ENCODE results near the gene DCDC2B. TPM values are rescaled to one million over a fixed set of nuclear protein-coding genes. Genes with fewer than 3 reads are reported as not detected.

The DCDC2B gene
- polyA plus RNA-seq, 3 donors = 0.60 to 2.2 (median 2.1) TPM

DNA sequence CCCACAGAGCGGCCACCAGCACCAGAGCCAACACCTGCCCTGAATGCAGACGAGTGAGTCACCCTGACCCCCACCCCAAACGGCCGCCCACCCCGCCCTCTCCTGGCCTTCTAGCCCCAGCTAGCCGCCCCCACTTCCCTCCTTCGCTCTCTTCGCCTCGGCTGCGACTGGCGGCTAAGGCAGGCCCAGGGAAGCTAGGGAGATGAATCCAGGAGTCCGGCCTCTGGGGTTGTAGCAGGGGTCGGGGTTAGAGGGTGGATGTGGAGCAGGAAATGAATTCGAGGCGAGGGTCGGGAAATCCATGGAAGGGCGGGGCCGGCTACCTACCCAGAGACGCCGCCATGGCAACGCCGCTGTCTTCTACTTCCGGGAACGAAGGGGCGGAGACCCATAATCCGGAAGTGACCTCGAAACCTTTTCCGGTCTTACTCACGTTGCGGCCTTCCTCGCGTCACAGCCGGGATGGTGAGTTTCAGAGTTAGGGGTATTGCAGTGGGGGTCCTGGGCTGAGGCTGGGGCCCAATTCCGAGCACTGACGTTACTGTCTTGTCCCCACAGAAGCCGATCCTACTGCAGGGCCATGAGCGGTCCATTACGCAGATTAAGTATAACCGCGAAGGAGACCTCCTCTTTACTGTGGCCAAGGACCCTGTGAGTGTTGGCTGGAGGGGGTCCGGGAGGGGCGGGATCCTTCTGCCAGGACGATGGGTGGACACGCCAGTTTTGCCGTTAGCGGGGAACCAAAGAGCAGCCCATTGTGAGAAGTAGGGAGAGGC, 13.3 kb downstream of the DCDC2B start, which contains the start of the genes EIF3I and TMEM234:
EIF3I (plus strand) TSS at position 428 of the 776 bp plus-strand sequence; CDS start at position 463, 35 bp downstream.
TMEM234 (minus strand) TSS at position 374 of the 776 bp plus-strand sequence; CDS start at position 343, 31 bp downstream.
- DNase-seq = peak; percentile 95

GRCh38 chr1:32223683-32224082, 14.8 kb downstream of the DCDC2B start:
- DNase-seq = no peak

DNA sequence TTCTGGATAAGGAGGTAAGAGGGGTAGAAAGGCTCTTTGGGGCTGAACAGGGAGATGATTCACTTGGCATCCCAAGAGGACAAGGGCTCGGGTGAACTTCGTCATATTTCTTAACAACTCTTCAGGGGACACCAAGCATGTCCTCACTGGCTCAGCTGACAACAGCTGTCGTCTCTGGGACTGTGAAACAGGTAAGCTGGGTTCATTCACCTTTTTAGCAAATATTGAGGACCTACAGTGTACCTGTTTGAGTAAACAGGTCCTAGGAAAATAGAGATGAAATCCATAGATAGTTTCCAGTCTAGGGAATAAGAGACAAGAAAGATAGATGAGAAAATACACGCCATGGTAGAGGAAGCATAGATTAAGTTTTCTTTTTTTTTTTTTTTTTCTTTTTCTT, 15.4 kb downstream of the DCDC2B start:
- DNase-seq = no peak

- no peak for DNase-seq
Measured at GRCh38 chr1:32228771-32229170, 19.9 kb downstream of the DCDC2B start.

DNA sequence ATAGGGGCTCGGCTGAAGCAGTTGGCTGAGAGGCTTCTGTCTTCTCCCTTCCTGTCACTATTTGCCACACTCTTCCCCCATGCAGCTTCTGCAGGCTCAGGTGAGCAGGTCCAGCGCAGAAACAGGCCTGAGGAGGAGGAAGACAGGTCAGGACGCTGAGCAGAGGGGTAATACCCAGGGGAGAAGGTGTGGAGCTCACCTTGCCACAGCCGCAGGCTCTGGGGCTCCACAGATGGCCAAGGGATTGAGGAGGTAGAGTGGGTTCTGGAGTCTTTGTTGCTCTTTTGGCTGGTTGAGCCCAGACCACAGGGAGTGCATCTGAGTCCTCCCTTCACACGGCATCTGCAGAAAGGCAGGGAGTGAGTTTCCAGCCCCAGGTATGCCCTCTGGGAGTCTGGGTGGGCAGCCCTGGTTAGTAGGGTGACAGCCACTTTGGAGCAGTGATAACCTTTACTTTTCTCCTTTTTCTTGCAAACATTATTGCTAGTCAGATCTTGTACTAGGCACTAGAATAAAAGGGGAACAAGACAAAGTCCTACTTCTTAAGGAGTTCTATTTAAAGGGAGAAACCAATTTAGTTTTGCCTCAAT, 23.0 kb downstream of the DCDC2B start:
- no peak for DNase-seq

DNA sequence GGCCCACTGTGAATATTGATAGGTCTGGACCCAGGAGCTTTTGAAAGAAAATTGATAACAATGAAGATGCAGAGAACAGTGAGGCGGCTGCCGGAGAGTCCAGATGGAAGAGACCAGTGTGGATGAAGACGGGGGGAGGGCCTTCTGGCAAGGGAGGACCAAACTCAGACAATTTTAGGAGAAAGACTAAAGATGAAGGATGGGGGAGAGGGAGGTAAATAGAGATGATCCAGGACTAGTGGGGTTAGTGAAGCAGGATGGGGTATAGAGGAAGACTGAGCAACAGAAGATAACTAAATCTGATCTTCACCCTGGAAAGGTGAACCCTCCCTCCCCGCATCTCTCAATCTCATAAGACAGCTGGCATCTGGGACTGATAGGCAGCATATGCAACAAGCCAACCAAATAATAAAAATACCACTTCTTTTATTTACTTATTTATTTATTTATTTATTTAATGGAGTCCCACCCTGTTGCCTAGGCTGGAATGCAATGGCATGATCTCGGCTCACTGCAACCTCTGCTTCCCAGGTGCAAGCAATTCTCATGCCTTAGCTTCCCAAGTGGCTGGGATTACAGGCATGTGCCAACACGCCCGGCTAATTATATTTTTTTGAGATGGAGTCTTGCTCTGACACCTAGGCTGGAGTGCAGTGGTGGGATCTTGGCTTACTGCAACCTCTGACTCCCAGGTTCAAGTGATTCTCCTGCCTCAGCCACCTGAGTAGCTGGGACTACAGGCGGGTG, 23.8 kb downstream of the DCDC2B start:
- DNase-seq = no peak

GRCh38 chr1:32234792-32235191, 25.9 kb downstream of the DCDC2B start:
- DNase-seq = no peak

DNA sequence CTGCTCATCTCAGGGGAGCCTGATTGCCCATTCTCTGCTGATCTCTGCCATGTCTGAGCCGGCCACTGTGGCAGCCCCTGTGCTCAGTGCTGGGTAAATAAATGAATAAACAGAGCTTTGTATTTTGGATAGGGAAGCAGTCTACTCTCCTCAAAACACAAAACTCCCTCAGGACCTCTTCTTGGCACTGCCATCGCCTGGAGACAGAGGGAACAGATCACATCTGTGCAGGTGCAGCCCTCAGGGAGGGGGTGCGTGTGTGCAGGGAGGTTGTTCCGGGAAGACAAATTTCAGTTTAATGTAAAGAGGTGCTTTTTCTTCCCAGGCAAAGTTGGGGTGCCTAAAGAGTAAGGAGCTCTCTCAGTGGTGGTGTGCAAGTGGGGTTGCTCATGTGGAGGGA, 30.4 kb downstream of the DCDC2B start:
- no peak for DNase-seq

- DNase-seq = no peak
Measured at GRCh38 chr1:32239790-32240139, 30.9 kb downstream of the DCDC2B start.

- DNase-seq = peak; percentile 83
Measured at GRCh38 chr1:32240140-32240951, 31.5 kb downstream of the DCDC2B start.

DNA sequence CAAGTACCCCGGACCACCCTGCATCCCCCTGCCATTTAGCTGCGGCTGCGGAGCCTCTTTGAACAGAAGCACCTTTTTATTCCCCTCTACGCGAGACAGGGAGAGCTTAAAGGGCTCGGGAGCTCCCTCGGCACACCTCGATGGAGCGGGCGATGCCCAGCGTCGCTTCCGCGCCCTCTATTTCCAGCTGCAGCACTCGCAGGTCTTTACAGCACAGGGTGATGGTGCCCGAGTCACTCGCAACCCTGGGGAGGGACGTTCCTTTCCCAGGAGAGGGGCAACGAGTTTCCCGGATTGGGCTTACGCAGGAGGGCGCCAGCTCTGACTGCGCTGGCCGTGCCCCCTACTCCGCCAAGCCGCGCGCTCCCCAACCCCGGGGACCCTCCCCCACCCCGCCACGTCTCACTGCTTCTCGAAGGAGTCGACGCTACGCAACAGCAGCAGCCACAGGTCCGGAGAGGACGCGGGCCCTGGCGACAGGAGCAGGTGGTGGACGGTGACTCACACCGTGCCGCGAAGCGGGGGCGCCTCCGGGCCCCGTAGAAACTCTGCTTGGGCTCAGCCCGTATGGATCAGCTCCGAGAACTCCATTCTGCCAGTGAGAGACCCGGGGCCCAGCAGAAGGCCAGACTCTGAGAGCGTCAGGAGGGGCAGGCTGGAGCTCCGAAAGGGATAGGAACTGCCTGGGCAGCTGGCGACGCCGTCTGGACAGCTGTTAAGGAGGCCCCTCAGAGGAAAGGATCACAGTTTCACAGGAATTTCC, 32.3 kb downstream of the DCDC2B start:
- no peak for DNase-seq

DNA sequence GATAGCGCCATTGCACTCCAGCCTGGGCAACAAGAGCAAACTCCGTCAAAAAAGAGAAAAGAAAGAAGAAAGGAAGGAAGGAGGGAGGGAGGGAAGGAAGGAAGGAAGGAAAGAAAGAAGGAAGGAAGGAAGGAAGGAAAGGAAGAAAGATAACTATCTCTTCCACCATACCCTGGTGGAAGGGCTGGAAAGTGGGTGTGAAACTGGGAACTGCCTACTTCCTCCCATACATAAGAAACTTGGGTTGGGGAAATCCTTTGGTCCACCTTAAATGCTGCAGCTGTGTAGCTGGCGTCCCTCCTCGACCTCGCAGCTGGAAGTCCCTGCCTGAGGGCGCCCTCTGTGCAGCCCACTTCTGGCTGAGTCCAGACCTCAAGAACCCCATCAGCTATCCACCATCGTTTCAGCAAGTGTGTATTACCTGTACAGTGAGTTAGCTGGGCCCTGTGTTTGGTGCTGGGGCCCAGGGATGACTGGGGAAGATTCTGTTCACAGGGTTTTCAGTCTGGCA, 33.5 kb downstream of the DCDC2B start:
- no peak for DNase-seq

DNA sequence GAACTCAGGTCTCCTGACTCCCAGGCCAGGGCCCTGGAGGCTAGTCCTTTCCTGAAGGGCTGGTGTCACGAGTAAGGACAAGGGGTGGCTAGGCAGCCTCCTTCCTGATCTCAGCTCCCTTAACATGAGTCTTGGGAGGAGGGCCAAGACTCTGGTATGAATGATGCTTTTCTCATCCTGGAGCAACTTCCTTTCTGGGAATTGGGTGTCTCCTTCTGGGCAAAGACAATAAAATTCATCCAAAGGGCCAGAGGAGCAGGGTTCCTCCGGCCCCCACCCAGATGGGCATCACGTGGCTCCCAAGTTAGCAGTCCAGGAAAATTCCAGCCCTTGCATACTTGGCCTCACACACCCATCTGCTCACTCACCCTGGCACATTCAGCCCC, 38.0 kb downstream of the DCDC2B start, which contains the start of gene FAM167B:
FAM167B (plus strand) TSS at position 335 of the 386 bp plus-strand sequence. CDS start 200 bp downstream, outside the sequence.
- no peak for DNase-seq

DNA sequence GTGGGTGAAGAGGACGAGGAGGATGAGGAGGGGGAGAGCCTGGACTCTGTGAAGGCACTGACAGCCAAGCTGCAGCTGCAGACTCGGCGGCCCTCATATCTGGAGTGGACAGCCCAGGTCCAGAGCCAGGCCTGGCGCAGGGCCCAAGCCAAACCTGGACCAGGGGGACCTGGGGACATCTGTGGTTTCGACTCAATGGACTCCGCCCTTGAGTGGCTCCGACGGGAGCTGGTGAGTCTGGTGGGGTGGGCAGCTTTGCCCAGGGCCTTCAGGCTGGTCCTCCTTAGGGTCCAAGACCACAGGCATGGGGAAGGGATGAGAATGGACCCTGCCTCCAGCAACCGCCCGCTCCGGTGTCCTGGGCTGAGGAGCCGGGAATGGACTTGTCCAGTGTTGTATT, 38.6 kb downstream of the DCDC2B start:
- DNase-seq = no peak

- DNase-seq = peak; percentile 75
Measured at GRCh38 chr1:32247983-32248889, 39.3 kb downstream of the DCDC2B start.

GRCh38 chr1:32249831-32250525, 41.1 kb downstream of the DCDC2B start:
- DNase-seq = peak; percentile 49

DNA sequence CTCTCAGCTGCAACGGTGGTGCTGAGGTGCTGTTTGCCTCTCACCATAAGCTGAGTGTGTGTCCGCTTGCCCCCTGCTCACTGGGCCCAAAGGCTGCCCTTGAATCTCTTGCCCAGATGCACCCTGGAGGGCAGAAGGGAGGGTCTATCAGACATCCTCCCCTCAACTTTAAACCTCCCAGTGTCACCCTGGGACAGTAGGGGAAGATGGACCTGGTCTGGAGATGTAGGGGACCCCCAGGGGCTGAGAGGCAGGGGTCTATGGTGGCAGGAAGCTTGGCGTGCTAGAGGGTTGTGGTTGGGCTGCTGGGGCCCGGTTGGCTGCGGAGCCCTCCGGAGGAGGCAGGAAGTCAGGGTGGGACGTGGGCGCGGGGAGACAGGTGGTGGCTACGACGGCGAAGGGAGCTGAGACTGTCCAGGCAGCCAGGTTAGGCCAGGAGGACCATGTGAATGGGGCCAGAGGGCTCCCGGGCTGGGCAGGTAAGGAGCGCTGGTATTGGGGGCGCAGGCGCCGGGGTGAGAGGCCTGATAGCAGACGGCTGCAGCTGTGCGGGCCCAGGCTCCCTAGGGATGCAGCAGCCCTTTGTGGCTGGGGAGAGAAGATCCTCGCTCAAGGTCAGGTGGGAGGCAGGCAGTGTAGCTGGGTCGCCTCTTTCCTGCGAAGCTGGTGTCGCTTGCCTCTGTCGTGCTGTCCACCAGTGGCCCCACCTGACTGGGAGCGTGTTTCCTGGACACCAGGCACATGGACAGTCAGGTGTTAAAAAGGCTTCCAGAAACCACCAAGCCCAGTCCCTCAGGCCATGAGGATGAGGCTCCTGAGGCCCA, 42.2 kb downstream of the DCDC2B start, which contains the start of gene LCK:
LCK (plus strand) TSS at position 373 of the 824 bp plus-strand sequence. CDS start 23,065 bp downstream, outside the sequence.
- no peak for DNase-seq
